ENCODE measurements around the gene UBR3.

UBR3 gene

GRCh38 chr2:170088776-170089175, 261.5 kb downstream of the UBR3 start:
- Histone ChIP-seq H3K27me3 (ENCODE audit: control insufficient read depth, insufficient read depth, low read length) (no peaks in the 10 kb centered on the region), H3K36me3 (ENCODE audit: control insufficient read depth, insufficient read depth, low read length) (no peaks in the 10 kb centered on the region), H3K4me3 (ENCODE audit: low read length) (no peak overlapping the region), H3K9me3 (ENCODE audit: control insufficient read depth, low read length) (no peaks in the 10 kb centered on the region), H3K4me1 (ENCODE audit: control insufficient read depth, insufficient read depth, low read length) (no peaks in the 10 kb centered on the region), H3K9ac (ENCODE audit: low read length) (no peak overlapping the region)

GRCh38 chr2:170090229-170090628, 263.0 kb downstream of the UBR3 start:
- Histone ChIP-seq H3K9me3 (ENCODE audit: control insufficient read depth, low read length) (no peaks in the 10 kb centered on the region), H3K27me3 (ENCODE audit: control insufficient read depth, insufficient read depth, low read length) (no peaks in the 10 kb centered on the region)

GRCh38 chr2:170091436-170091835, 264.2 kb downstream of the UBR3 start:
- Histone ChIP-seq H3K36me3 (ENCODE audit: control insufficient read depth, insufficient read depth, low read length) (no peaks in the 10 kb centered on the region), H3K9me3 (ENCODE audit: control insufficient read depth, low read length) (no peaks in the 10 kb centered on the region), H3K4me1 (ENCODE audit: control insufficient read depth, insufficient read depth, low read length) (no peaks in the 10 kb centered on the region), H3K4me3 (ENCODE audit: low read length) (no peak overlapping the region), H3K9ac (ENCODE audit: low read length) (no peak overlapping the region), H3K27me3 (ENCODE audit: control insufficient read depth, insufficient read depth, low read length) (no peaks in the 10 kb centered on the region)

More at GRCh38 chr2:170090229-170090628, 263.0 kb downstream of the UBR3 start:
- Histone ChIP-seq H3K4me3 (ENCODE audit: low read length) (no peak overlapping the region), H3K9ac (ENCODE audit: low read length) (no peak overlapping the region), H3K4me1 (ENCODE audit: control insufficient read depth, insufficient read depth, low read length) (no peaks in the 10 kb centered on the region), H3K36me3 (ENCODE audit: control insufficient read depth, insufficient read depth, low read length) (no peaks in the 10 kb centered on the region)

GRCh38 chr2:170092436-170093060, 265.3 kb downstream of the UBR3 start:
- no peak overlapping the region for H3K9ac ChIP-seq (ENCODE audit: low read length)
- no peak overlapping the region for H3K4me3 ChIP-seq (ENCODE audit: low read length)
- no peaks in the 10 kb centered on the region for H3K9me3 ChIP-seq (ENCODE audit: control insufficient read depth, low read length)
- H3K27me3 ChIP-seq (ENCODE audit: control insufficient read depth, insufficient read depth, low read length), result no peaks in the 10 kb centered on the region
- no peaks in the 10 kb centered on the region for H3K4me1 ChIP-seq (ENCODE audit: control insufficient read depth, insufficient read depth, low read length)
- H3K36me3 ChIP-seq (ENCODE audit: control insufficient read depth, insufficient read depth, low read length), result no peaks in the 10 kb centered on the region

- Histone ChIP-seq H3K27me3 (ENCODE audit: control insufficient read depth, insufficient read depth, low read length) (no peaks in the 10 kb centered on the region), H3K9me3 (ENCODE audit: control insufficient read depth, low read length) (no peaks in the 10 kb centered on the region), H3K36me3 (ENCODE audit: control insufficient read depth, insufficient read depth, low read length) (no peaks in the 10 kb centered on the region), H3K4me3 (ENCODE audit: low read length) (no peak overlapping the region), H3K4me1 (ENCODE audit: control insufficient read depth, insufficient read depth, low read length) (no peaks in the 10 kb centered on the region), H3K9ac (ENCODE audit: low read length) (no peak overlapping the region)
Measured at GRCh38 chr2:170095380-170095779, 268.1 kb downstream of the UBR3 start.

GRCh38 chr2:170098626-170099312, 271.5 kb downstream of the UBR3 start:
- no peak overlapping the region for H3K4me3 ChIP-seq (ENCODE audit: low read length)
- H3K36me3 ChIP-seq (ENCODE audit: control insufficient read depth, insufficient read depth, low read length), result no peaks in the 10 kb centered on the region
- no peaks in the 10 kb centered on the region for H3K9me3 ChIP-seq (ENCODE audit: control insufficient read depth, low read length)
- no peaks in the 10 kb centered on the region for H3K4me1 ChIP-seq (ENCODE audit: control insufficient read depth, insufficient read depth, low read length)
- no peaks in the 10 kb centered on the region for H3K27me3 ChIP-seq (ENCODE audit: control insufficient read depth, insufficient read depth, low read length)
- H3K9ac ChIP-seq (ENCODE audit: low read length), result no peak overlapping the region

- no peaks in the 10 kb centered on the region for H3K27me3 ChIP-seq (ENCODE audit: control insufficient read depth, insufficient read depth, low read length)
- no peak overlapping the region for H3K9ac ChIP-seq (ENCODE audit: low read length)
- no peak overlapping the region for H3K4me3 ChIP-seq (ENCODE audit: low read length)
- H3K4me1 ChIP-seq (ENCODE audit: control insufficient read depth, insufficient read depth, low read length), result no peaks in the 10 kb centered on the region
- no peaks in the 10 kb centered on the region for H3K9me3 ChIP-seq (ENCODE audit: control insufficient read depth, low read length)
- H3K36me3 ChIP-seq (ENCODE audit: control insufficient read depth, insufficient read depth, low read length), result no peaks in the 10 kb centered on the region
Measured at GRCh38 chr2:170101789-170102188, 274.5 kb downstream of the UBR3 start.

GRCh38 chr2:170106102-170106840, 279.0 kb downstream of the UBR3 start:
- Histone ChIP-seq H3K36me3 (ENCODE audit: control insufficient read depth, insufficient read depth, low read length) (no peaks in the 10 kb centered on the region), H3K27me3 (ENCODE audit: control insufficient read depth, insufficient read depth, low read length) (no peaks in the 10 kb centered on the region), H3K9me3 (ENCODE audit: control insufficient read depth, low read length) (no peaks in the 10 kb centered on the region), H3K4me3 (ENCODE audit: low read length) (no peak overlapping the region), H3K4me1 (ENCODE audit: control insufficient read depth, insufficient read depth, low read length) (no peaks in the 10 kb centered on the region), H3K9ac (ENCODE audit: low read length) (no peak overlapping the region)

GRCh38 chr2:170113168-170113894, 286.1 kb downstream of the UBR3 start:
- no peak overlapping the region for H3K4me3 ChIP-seq (ENCODE audit: low read length)
- no peaks in the 10 kb centered on the region for H3K36me3 ChIP-seq (ENCODE audit: control insufficient read depth, insufficient read depth, low read length)
- no peaks in the 10 kb centered on the region for H3K9me3 ChIP-seq (ENCODE audit: control insufficient read depth, low read length)
- H3K9ac ChIP-seq (ENCODE audit: low read length), result no peak overlapping the region
- H3K27me3 ChIP-seq (ENCODE audit: control insufficient read depth, insufficient read depth, low read length), result no peaks in the 10 kb centered on the region
- no peaks in the 10 kb centered on the region for H3K4me1 ChIP-seq (ENCODE audit: control insufficient read depth, insufficient read depth, low read length)

- Histone ChIP-seq H3K27me3 (ENCODE audit: control insufficient read depth, insufficient read depth, low read length) (no peaks in the 10 kb centered on the region), H3K4me1 (ENCODE audit: control insufficient read depth, insufficient read depth, low read length) (no peaks in the 10 kb centered on the region), H3K9ac (ENCODE audit: low read length) (no peak overlapping the region), H3K4me3 (ENCODE audit: low read length) (no peak overlapping the region), H3K9me3 (ENCODE audit: control insufficient read depth, low read length) (no peaks in the 10 kb centered on the region), H3K36me3 (ENCODE audit: control insufficient read depth, insufficient read depth, low read length) (no peaks in the 10 kb centered on the region)
Measured at GRCh38 chr2:170115501-170116229, 288.4 kb downstream of the UBR3 start.

- Histone ChIP-seq H3K27me3 (ENCODE audit: control insufficient read depth, insufficient read depth, low read length) (no peaks in the 10 kb centered on the region), H3K9me3 (ENCODE audit: control insufficient read depth, low read length) (no peaks in the 10 kb centered on the region), H3K4me3 (ENCODE audit: low read length) (no peak overlapping the region), H3K4me1 (ENCODE audit: control insufficient read depth, insufficient read depth, low read length) (peaks cover 9% of the 10 kb centered on the region), H3K9ac (ENCODE audit: low read length) (no peak overlapping the region), H3K36me3 (ENCODE audit: control insufficient read depth, insufficient read depth, low read length) (no peaks in the 10 kb centered on the region)
Measured at GRCh38 chr2:170118641-170119040, 291.4 kb downstream of the UBR3 start.
